GM12864 (cell line): ENCODE measurements around the gene TRIM14.

Experiments
- DNase-seq: peaks from one replicate; pipeline ENCODE4 v3.0.0-alpha.2; 2011; ENCODE audit warnings: low read depth
- H3K4me3 ChIP-seq: 2 replicates; pipeline ENCODE4 v1.5.1; 2011; ENCODE audit warnings: mild to moderate bottlenecking, low read depth, low read length, control low read depth
- CTCF ChIP-seq: IDR thresholded peaks from 2 replicates; pipeline ENCODE4 v1.5.1; 2011; ENCODE audit warnings: low read depth, mild to moderate bottlenecking, moderate library complexity, low read length, control low read depth, inconsistent platforms; ENCODE audit errors: missing control alignments

The TRIM14 gene

GRCh38 chr9:98056269-98057137 is 62.5 kb downstream of the TRIM14 start, which contains the start of gene NANS:
Gene NANS, plus strand, starts transcription at chr9:98056732. Its CDS starts 77 bp downstream, at chr9:98056809.
- TF ChIP-seq CTCF: no peak
- peak within 1 kb of the TSS; percentile 93 for H3K4me3 ChIP-seq
- DNase-seq: no peak

GRCh38 chr9:98054376-98054951 is 64.6 kb downstream of the TRIM14 start:
- DNase-seq: no peak
- no peak overlapping the region for H3K4me3 ChIP-seq
- no peak for TF ChIP-seq CTCF

- TF ChIP-seq CTCF: no peak
- DNase-seq: no peak
- no peak overlapping the region for H3K4me3 ChIP-seq
Measured at GRCh38 chr9:98050351-98050750, 68.7 kb downstream of the TRIM14 start.

GRCh38 chr9:98049288-98050072 is 69.5 kb downstream of the TRIM14 start:
- no peak overlapping the region for H3K4me3 ChIP-seq
- TF ChIP-seq CTCF: no peak
- DNase-seq: no peak

- no peak for TF ChIP-seq CTCF
- DNase-seq: no peak
- H3K4me3 ChIP-seq: peak overlapping the region; percentile 54
Measured at GRCh38 chr9:98047002-98047401, 72.0 kb downstream of the TRIM14 start.

GRCh38 chr9:98046180-98046543 is 72.9 kb downstream of the TRIM14 start:
- peak overlapping the region; percentile 54 for H3K4me3 ChIP-seq

More at GRCh38 chr9:98046180-98046543, 72.9 kb downstream of the TRIM14 start:
- no peak for TF ChIP-seq CTCF
- no peak for DNase-seq
